HG03457 (cell line): ENCODE measurements around the gene CREB5.

Experiments
- ATAC-seq: cut with Tn5 transposase; IDR thresholded peaks from one replicate; pipeline ENCODE4 v1.9.1; 2021; ENCODE audit warnings: moderate number of reproducible peaks; ENCODE audit not compliant: unreplicated experiment

CREB5 gene

DNA sequence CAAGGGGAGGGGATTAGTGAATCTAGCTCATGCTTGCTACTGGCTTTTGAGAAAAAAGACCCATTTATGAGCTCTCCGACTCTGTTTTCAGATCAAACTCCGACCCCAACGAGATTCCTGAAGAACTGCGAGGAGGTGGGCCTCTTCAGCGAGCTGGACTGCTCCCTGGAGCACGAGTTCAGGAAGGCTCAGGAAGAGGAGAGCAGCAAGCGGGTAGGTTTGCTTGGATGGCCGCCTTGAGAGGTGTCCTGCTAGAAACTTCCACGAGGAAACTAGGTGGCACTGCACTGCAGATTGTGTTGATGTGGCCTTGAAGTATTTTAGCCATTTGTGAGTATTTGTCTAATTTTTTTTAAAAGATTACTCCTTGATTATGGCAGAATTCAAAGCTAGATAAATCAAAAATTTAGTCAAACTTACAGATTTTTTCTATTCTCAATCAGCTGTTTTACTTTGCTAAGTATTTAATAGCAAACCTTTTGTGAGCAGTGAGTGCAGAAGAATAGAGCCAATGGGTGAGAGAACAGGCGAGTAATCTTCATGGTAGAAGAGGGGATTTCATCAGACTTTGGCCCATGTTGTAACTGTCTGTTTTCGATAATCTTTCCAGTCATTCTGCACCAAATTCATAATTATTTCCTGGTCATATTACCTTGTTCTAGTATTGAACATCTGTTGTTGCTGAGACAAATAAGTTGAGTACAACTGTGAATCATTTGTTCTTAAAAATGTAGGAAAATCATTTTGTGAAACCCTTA lies 95.4 kb downstream of the CREB5 start:
- ATAC-seq: no peak

DNA sequence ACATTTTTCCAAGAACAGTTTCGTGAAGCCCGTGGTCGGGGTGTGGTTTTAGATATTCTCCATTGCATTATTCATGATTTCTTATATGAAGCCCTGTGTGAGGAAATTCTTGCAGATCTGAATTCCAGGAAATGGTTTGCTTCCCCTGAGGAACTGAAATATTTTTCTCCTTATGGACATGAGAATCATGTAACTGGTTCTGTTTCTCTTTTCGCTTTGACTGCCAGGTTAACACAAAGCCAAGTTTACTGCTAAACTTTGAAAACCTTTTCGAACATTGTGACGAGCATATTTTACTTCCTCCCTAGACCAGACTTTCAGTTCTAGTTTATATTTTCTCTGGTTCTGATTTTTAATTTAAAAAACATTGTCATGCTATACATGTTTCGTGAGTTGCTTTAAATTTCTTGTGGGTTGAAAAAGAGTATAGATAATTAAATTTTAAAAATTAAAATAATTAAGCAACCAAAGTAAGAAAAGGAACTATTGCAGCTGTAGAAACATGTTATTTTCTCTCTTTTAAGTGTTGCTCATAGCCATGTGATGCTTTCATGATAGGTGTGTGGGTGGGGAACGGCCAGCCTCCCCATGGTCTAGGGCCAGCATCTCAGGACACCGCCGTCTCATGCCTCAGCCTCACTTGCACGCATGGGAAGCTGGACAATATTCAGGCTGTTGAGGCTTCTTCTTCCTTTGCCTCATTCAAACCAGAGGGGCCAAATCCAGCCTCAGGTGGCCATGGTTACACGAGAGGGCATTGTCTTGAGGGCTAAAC lies 97.1 kb downstream of the CREB5 start:
- ATAC-seq: no peak

DNA sequence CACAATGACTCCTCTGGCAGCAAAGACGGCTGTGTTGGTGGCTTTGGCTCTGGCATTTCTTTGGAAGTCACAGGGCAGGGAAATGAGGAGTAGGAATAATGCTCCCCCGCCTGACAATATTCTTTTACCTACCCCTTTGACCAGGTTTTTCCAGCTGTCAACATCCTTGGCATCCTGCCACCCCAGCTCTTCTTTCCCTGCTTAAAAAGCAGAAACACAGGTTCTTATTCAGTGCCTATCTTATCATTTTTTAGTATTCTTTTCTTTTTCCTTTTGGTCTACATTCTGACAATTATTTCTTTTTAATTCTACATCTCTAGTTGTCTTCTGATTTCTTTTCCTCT lies 97.7 kb downstream of the CREB5 start:
- ATAC-seq: no peak

DNA sequence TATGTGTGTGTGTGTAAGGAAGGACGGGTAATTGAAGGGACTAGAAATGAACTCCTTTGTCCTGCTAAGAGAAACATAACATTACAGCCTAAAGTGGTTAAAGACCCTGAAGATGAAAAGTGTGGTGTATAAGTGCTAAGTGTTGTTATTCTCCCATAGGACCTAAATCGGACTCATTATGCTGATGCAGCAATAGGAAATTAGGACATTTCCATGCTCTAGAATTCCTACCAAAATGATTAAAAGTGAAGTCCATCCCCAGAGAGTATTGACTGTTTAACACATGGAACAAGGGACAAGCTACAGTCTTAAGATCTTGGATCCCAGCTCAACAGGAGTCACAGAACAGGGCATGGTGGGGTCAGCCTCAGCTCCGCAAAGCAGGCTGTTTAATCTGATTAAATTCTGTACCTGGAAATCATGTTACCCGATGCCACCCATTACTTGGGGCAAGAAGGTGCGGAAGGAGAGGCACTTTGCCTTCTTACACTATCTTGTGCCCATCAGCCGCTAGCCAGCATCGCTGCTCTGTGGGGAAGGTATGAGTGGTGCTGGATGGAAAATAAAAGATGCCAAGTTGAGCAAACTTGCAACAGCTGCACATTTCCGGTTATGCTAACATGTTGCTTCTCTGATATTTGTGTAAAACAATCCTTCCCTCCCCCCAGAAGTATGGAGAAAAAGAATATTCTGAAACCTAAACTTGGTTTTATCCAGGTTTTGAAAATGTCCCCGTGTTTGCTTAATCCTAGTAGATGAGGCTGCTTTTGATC lies 100.5 kb downstream of the CREB5 start:
- ATAC-seq: no peak

DNA sequence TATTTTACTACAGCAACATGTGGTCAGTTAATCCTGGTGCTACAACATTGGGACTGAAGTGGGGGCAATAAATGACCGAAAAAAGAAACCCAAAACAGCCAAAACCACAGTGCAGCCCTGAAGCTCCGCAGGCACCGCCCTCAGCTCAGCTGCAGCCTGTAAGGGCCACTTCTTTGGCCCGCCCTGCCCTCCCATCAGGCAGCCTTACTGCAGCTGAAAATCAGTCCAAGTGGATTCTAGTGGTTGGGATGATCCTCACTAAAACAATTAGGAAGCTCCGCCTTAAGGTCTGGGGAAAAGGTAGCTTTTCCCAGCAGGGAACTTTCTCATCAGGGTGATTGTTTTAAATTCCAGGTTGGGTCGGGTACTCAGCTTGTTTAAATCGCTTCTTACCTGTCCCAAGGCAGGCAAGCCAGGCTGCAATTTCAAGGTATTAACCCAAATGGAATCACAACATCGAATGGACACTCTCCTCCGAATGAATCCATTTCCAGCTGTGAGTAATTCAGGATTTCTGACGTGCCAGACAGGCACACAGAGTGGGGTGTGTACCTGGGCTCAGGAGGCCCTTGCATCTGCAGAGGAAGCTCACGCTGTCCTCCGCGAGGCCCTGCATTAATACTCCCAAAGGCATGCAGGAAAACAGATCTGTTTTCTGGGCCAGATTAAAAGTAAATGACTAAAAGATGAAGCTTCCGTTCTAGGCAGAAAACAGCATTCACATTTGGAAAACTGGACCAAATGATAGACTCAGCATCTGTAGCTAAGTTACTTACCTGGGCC lies 104.3 kb downstream of the CREB5 start:
- ATAC-seq: no peak

DNA sequence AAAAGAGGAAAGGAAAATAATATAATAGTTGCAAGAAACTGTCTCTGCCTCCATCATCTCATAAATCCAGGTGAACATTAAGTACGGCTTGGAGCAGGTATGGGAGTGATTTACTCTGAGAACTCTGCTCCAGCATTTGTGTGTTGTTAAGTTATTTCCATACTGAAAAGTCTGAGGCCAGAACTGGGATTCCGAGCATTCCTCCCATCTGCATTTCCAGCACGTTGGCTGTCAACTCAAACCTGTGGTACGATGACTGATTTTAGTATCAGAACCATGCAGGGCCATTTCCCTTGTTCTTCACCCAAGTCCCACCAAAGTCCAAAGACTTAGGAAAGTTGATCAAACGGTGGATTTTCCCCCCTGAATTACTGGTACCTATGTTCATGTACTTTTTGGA lies 104.9 kb downstream of the CREB5 start:
- no peak for ATAC-seq

DNA sequence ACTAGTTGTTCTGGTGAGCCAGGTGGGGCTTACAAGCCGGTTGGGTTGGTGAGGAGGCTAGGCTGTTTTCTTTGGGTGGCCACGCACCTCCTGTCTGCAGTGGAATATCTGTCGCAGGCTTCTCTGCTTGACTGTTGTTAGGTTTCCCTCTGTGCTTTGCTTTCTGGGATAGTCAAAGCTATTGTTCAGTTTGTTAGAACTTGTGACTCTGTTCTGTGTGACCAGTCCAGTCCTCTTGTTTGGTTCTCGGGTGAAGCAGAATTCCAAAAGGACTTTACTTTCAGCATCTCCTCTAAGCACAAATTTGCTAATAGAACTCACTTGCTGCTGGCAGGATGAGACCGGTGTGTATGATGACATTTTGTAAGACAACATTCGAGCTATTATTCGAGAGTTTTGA lies 105.3 kb downstream of the CREB5 start:
- ATAC-seq: no peak

DNA sequence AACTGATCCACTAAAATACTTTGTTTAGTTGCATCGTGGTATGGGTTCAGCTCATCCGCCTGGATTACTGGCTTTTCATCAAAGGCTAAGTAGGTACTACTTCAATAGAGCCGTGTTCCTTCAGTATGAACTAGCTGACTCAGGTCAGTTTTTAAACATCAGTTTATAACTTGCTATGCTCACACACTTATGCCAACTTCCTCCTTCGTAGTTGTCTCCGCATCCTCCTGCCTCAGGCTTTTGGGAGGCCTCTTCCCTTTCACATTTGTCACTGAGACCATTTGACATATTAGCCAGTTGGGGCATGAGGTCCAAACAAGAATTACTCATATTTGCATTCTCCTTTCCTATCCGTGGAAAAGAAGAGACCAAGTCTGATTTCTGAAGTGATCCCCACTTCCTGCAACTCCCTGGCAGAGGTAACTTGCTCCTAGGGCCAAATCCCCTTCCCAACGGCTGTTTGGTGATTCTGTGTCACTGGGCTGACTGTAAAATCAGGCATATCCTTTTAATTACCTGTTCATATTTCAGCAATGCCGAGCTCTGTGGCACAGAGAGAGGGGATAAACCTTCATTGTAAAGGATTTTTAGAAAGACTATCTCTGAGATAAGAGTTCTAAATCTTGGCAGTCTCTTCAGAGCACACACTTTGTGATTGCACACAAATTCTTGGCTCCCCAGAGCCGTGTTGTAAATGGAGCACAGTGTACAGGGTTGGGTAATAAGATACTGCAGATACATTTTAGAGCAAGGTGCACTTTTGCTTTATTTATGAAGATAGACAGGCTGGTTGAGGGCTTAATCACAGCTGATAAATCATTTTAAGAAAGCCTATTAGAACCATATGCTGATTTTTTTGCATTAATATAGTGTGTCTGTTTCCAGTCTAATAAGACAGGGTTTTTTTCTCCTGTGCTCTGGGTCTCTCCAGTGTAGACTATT lies 108.0 kb downstream of the CREB5 start:
- no peak for ATAC-seq

DNA sequence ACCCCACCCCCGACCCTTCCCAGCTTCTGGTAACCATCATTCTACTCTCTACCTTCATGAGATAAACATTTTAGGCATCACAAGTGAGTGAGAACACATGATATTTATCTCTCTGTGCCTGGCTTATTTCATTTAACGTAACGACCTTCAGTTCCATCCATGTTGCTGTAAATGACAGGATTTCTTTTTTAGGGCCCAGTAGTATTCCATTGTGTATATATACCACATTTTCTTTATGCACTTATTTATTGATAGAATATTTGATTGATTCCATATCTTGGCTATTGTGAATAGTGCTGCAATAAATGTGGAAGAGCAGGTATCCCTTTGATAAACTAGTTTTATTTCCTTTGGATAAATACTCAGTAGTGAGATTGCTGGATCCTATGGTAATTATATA lies 112.7 kb downstream of the CREB5 start:
- no peak for ATAC-seq

DNA sequence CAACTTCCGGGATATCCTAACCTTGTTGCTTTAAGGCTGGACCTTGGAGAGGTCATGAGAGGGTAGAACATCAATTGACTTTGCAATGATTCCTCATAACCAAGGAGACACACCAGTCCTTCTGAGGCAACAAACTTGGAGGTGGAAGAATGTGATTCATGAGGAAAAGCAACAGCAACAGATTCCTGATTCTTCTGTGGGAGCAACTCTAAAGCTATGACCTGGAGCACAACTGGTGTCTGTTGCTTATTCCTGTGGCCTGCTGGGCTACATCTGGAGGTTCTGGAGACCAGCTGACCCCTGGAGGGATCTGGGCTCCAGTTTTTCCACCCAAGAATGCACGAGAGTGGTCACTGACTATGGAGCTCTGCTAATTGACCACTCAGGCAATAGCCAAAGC lies 116.6 kb downstream of the CREB5 start:
- no peak for ATAC-seq

DNA sequence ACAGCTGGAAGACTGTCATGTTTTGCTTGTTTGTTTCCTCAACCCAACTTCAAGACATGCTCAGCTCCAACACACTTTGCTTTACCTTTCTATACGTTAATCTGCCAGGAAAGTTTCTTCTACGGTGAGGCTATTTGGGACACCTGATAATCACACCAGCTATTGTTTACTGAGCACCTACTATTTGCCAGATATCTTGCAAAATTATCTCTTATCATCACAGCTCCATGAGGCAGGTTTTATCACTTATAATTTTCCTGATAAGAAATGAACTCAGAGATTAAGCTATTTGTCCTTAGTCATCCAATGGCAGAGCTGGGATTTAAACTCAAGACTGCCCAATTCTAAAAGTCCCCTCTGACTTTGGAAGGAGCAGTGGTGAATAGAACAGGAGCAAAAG lies 117.4 kb downstream of the CREB5 start:
- no peak for ATAC-seq

DNA sequence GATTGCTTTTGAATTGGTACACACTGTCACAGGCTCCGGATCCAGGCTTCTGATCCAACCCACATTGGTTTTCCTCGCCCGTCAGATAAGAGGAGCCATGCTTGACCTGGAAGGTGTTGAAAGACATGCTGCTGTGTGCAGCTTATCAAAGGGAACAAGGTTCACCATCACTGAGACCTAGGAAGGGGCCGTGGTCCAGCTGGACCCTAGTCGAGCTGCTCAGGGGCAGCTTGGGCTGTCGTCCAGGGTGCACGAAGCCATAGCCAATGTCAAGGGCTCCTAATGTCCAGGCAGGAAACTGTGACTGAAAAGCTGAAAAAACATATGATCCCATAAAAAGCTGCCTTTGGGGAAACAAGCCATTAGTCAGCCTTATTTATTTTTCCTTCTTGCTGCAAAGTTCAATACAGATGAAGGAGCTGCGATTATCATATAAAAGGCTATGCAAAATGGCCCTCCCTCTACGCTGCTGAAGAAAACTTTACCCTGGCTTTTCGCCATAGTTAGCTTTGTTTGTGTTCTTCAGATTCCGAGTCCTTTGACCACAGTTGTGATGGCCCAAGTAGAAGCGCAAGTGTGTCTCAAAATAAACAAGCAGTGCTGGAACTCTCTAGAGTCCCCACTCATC lies 118.0 kb downstream of the CREB5 start:
- no peak for ATAC-seq

DNA sequence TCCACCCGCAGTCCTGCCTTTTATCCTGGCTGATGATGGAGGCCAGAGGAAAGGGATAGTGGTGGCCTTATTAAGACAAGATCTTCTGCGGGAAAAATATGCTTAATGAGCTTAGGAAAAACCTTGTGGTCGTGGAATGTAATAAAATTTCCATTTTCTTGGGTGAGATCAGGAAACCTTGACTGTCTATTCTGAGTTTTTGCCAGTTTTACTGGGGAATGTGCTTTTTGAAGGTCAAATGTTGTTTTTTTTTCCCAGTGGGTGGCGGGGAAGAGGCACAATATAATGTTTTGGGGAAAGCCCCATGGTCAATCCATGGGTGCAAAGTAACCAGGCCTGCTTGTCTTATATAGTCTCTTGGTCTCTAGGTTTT lies 118.5 kb downstream of the CREB5 start:
- ATAC-seq: no peak

DNA sequence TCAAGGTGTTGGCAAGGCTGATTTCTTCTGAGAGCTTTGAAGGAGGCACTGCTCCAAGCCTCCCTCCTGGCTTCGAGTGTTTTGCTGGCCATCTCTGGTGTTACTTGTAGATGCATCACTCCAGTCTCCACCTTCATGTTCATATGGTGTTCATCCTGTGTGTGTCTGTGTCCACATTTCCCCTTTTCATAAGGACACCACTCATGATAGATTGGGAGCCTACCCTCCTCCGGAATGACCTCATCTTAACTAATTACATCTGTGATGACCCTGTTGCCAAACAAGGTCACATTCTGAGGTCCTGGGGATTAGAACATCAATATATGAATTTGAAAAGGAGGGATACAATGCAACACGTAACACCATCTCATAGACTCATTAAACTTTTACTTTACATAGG lies 119.0 kb downstream of the CREB5 start:
- ATAC-seq: no peak

DNA sequence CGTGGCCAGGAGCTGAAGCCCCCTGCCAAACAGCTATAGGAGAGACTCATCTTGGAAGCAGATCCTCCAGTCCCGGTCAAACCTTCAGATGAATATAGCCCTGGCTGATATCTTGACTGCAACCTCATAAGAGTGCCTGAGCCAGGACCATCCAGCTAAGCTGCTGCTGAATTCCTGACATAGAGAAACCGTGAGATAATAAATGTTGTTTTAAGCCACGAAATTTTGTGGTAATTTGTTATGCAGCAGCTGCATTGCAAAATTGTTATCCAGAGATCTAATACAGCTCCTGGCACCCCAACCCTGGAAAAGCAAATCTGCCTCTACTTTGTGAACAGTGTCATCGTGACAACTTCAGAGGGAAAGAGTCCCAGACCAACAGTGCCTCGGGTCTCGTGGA lies 119.9 kb downstream of the CREB5 start:
- no peak for ATAC-seq

DNA sequence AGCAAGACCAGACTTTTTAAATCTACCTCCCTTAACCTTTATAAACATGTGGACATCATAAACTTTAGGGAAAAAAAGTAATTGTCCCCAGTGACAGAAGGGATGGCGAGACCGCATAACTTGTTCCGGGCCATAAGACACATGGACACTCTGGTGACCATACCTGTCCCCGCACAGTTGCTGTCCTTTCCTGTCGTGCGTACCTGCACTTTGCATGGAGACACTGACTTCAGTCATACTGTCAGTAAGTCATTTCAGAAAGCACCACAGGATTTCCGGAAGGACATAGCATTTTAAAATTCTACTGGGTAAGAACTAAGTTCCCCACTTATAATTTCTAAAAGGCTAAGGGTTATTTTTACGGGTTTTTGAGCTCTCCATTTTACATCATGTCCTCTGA lies 120.9 kb downstream of the CREB5 start:
- ATAC-seq: no peak

DNA sequence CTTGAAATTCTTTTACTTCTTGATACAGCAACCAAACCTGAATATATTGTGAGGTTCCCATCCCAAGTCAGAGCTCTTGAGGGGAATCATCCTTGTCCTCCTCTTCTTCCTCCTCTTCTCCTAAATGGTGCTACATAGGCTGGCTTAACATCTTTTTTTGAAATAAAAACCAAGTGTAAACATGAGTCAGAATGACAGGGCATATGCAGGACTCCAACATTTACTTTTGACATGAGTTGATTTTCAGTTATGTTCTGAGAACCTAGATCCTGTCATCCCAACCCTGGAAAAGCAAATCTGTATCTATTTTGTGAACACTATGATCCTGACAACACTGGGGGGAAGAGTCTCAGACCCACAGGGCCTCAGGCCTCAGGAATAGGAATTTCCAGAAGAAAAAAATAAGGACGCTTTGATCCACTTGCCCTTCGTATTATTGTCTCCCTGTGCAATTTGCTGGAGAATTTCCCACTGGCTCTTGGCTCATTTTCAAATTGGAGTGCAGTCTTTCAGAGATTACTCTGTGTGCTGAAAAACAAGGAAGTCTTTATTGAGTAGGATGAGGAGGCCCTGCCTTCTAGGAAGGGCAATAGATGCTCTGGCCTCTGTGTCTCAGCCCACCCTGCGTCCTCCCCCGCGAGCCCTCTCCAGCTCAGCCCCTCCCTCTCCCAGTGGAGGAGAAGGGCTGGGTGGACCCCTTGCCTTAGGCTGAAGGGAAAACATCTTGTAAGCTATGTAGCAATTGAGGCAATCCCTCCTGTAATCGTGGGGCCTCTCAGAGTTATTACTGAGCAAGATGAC lies 121.6 kb downstream of the CREB5 start:
- no peak for ATAC-seq

DNA sequence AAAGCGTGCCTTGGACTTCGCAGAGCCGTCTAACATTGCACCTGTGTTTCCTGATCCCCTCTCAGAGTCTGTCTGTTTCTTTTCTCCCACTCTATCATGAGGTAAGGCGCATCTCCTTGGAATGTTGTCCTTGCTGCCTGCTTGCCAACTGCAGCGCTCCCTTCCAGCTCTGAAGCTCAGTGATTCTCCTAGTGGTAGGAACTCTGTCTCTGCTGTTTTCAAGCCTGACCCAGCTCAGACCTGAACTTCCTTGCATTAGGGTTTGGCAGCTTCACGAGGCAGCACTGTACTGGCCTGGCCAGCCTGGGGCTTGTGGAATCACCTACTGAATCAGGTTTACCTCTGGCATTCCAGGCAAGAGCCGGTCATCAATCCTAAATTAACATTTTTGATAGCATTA lies 123.9 kb downstream of the CREB5 start:
- ATAC-seq: no peak
